Subcutaneous abdominal adipose tissue (tissue), 5 donors: ENCODE measurements around the gene PLA2R1.

Experiments
- H3K27ac ChIP-seq: one replicate; pipeline ENCODE4 v1.7.0; 2013; ENCODE audit warnings: low read depth, mild to moderate bottlenecking, inconsistent platforms, low read length, moderate library complexity
- H3K27me3 ChIP-seq, 5 donors: one replicate each; pipeline ENCODE4 v1.7.0; 2013; ENCODE audit warnings: low read length in 5 of 5, inconsistent platforms in 1 of 5; ENCODE audit not compliant: control insufficient read depth in 5 of 5, insufficient read depth in 4 of 5
- H3K36me3 ChIP-seq, 5 donors: one replicate each; pipeline ENCODE4 v1.7.0; 2013; ENCODE audit warnings: low read length in 5 of 5; ENCODE audit not compliant: control insufficient read depth in 5 of 5, insufficient read depth in 5 of 5
- H3K4me1 ChIP-seq, 5 donors: one replicate each; pipeline ENCODE4 v1.7.0; 2013; ENCODE audit warnings: low read length in 5 of 5, mild to moderate bottlenecking in 3 of 5, moderate library complexity in 1 of 5; ENCODE audit not compliant: control insufficient read depth in 5 of 5, insufficient read depth in 5 of 5
- H3K4me3 ChIP-seq, 5 donors: one replicate each; pipeline ENCODE4 v1.7.0; 2013; ENCODE audit warnings: low read length in 5 of 5, low read depth in 1 of 5
- H3K9ac ChIP-seq, 5 donors: one replicate each; pipeline ENCODE4 v1.7.0; 2013; ENCODE audit warnings: low read length in 5 of 5, mild to moderate bottlenecking in 4 of 5, moderate library complexity in 3 of 5
- H3K9me3 ChIP-seq, 5 donors: one replicate each; pipeline ENCODE4 v1.7.0; 2013; ENCODE audit warnings: low read length in 5 of 5; ENCODE audit not compliant: control insufficient read depth in 5 of 5
- donor health status: healthy.
- donor health status: healthy.
- donor health status: healthy.
- donor health status: healthy.
- donor health status: healthy.

PLA2R1 gene

GRCh38 chr2:160064916-160065315, 2.5 kb upstream of the PLA2R1 start:
- Histone ChIP-seq H3K9ac (no peak overlapping the region), H3K36me3 (no peaks in the 10 kb centered on the region), H3K4me3 (no peak overlapping the region), H3K9me3 (peaks cover 0 to 5% (median 2%) of the 10 kb centered on the region in 5 donors), H3K27me3 (no peaks in the 10 kb centered on the region), H3K27ac (no peak overlapping the region), H3K4me1 (peaks cover 0 to 28% (median 21%) of the 10 kb centered on the region in 5 donors)

- Histone ChIP-seq H3K27ac (no peak overlapping the region), H3K4me3 (no peak overlapping the region), H3K36me3 (no peaks in the 10 kb centered on the region), H3K4me1 (peaks cover 0 to 28% (median 21%) of the 10 kb centered on the region in 5 donors), H3K27me3 (no peaks in the 10 kb centered on the region), H3K9ac (no peak overlapping the region), H3K9me3 (peaks cover 0 to 5% (median 2%) of the 10 kb centered on the region in 5 donors)
Measured at GRCh38 chr2:160063879-160064612, 1.6 kb upstream of the PLA2R1 start.

- no peaks in the 10 kb centered on the region for H3K27me3 ChIP-seq
- peak overlapping the region in 2 of 5 donors; percentile 52 to 74 for H3K9ac ChIP-seq
- peak overlapping the region; percentile 33 for H3K27ac ChIP-seq
- no peaks in the 10 kb centered on the region for H3K36me3 ChIP-seq
- peaks cover 0 to 28% (median 21%) of the 10 kb centered on the region in 5 donors for H3K4me1 ChIP-seq
- no peaks in the 10 kb centered on the region for H3K9me3 ChIP-seq
- H3K4me3 ChIP-seq, result peak overlapping the region; percentile 69 to 92 (median 81)
Measured at GRCh38 chr2:160063271-160063670, 856 bp upstream of the PLA2R1 start.

- Histone ChIP-seq H3K9ac (peak overlapping the region in 4 of 5 donors; percentile 52 to 74 (median 68)), H3K4me3 (peak overlapping the region; percentile 68 to 84 (median 71)), H3K36me3 (no peaks in the 10 kb centered on the region), H3K4me1 (peaks cover 0 to 28% (median 21%) of the 10 kb centered on the region in 5 donors), H3K9me3 (no peaks in the 10 kb centered on the region), H3K27me3 (no peaks in the 10 kb centered on the region), H3K27ac (no peak overlapping the region)
Measured at GRCh38 chr2:160061944-160062291, 497 bp downstream of the PLA2R1 start.

- Histone ChIP-seq H3K27ac (no peak overlapping the region), H3K9me3 (no peaks in the 10 kb centered on the region), H3K36me3 (no peaks in the 10 kb centered on the region), H3K4me1 (peaks cover 0 to 28% (median 21%) of the 10 kb centered on the region in 5 donors), H3K4me3 (peak overlapping the region; percentile 68 to 84 (median 71)), H3K27me3 (no peaks in the 10 kb centered on the region), H3K9ac (peak overlapping the region in 2 of 5 donors; percentile 43 to 74)
Measured at GRCh38 chr2:160061533-160061932, 882 bp downstream of the PLA2R1 start.

- no peak overlapping the region for H3K4me3 ChIP-seq
Measured at GRCh38 chr2:160060297-160060696, 2.1 kb downstream of the PLA2R1 start.

GRCh38 chr2:160057356-160057755, 5.1 kb downstream of the PLA2R1 start:
- Histone ChIP-seq H3K27me3 (no peaks in the 10 kb centered on the region), H3K9ac (no peak overlapping the region), H3K4me1 (peaks cover 0 to 16% (median 9%) of the 10 kb centered on the region in 5 donors), H3K4me3 (no peak overlapping the region), H3K9me3 (no peaks in the 10 kb centered on the region), H3K27ac (no peak overlapping the region), H3K36me3 (no peaks in the 10 kb centered on the region)

More at GRCh38 chr2:160060297-160060696, 2.1 kb downstream of the PLA2R1 start:
- Histone ChIP-seq H3K9me3 (no peaks in the 10 kb centered on the region), H3K9ac (no peak overlapping the region), H3K27me3 (no peaks in the 10 kb centered on the region), H3K4me1 (peaks cover 0 to 30% (median 21%) of the 10 kb centered on the region in 5 donors), H3K27ac (no peak overlapping the region), H3K36me3 (no peaks in the 10 kb centered on the region)

- H3K4me3 ChIP-seq, result no peak overlapping the region
- no peak overlapping the region for H3K27ac ChIP-seq
- H3K9ac ChIP-seq, result no peak overlapping the region
- no peaks in the 10 kb centered on the region for H3K27me3 ChIP-seq
- H3K4me1 ChIP-seq, result peaks cover 0 to 14% (median 4%) of the 10 kb centered on the region in 5 donors
- H3K9me3 ChIP-seq, result no peaks in the 10 kb centered on the region
- H3K36me3 ChIP-seq, result no peaks in the 10 kb centered on the region
Measured at GRCh38 chr2:160055726-160056108, 6.7 kb downstream of the PLA2R1 start.

- no peaks in the 10 kb centered on the region for H3K9me3 ChIP-seq
- H3K27ac ChIP-seq, result no peak overlapping the region
- H3K4me3 ChIP-seq, result no peak overlapping the region
- peaks cover 0 to 14% (median 4%) of the 10 kb centered on the region in 5 donors for H3K4me1 ChIP-seq
- H3K27me3 ChIP-seq, result no peaks in the 10 kb centered on the region
- no peaks in the 10 kb centered on the region for H3K36me3 ChIP-seq
- no peak overlapping the region for H3K9ac ChIP-seq
Measured at GRCh38 chr2:160054984-160055725, 7.3 kb downstream of the PLA2R1 start.

- Histone ChIP-seq H3K27ac (no peak overlapping the region), H3K9me3 (no peaks in the 10 kb centered on the region), H3K27me3 (no peaks in the 10 kb centered on the region), H3K36me3 (no peaks in the 10 kb centered on the region), H3K9ac (no peak overlapping the region), H3K4me1 (peaks cover 0 to 14% (median 4%) of the 10 kb centered on the region in 5 donors), H3K4me3 (no peak overlapping the region)
Measured at GRCh38 chr2:160053946-160054345, 8.5 kb downstream of the PLA2R1 start.
